Upper lobe of right lung (tissue), 1 donor: Measurements from ENCODE around the gene UBA7. TPM values are rescaled to one million over a fixed set of nuclear protein-coding genes. Genes with fewer than 3 reads are reported as not detected.

Experiments
- ATAC-seq: fragments of 200-7000 bp; cut with Tn5 transposase; one replicate; pipeline ENCODE4 v1.9.1; 2020; ENCODE audit warnings: mild to moderate bottlenecking, moderate library complexity
- DNase-seq: peaks from one replicate; pipeline ENCODE4 v3.0.0-alpha.2; 2020
- H3K27ac ChIP-seq: fragments of 200-600 bp; one replicate; pipeline ENCODE4 v1.8.0; 2022
- H3K27me3 ChIP-seq: fragments of 200-600 bp; one replicate; pipeline ENCODE4 v1.8.0; 2022; ENCODE audit warnings: mild to moderate bottlenecking
- H3K36me3 ChIP-seq: fragments of 200-600 bp; one replicate; pipeline ENCODE4 v1.8.0; 2022
- H3K4me1 ChIP-seq: fragments of 200-600 bp; one replicate; pipeline ENCODE4 v1.8.0; 2022
- H3K4me3 ChIP-seq: fragments of 200-600 bp; one replicate; pipeline ENCODE4 v1.8.0; 2022; ENCODE audit warnings: mild to moderate bottlenecking
- H3K9me3 ChIP-seq: fragments of 200-600 bp; one replicate; pipeline ENCODE4 v1.8.0; 2022
- intact Hi-C: fragments of 100-400 bp; cut with DNase I; formaldehyde crosslinking; loops from one replicate; pipeline ENCODE4 v1.11.0; 2022
- microRNA-seq: library from miRNA; unstranded; fragments of <30 nt; microRNA quantifications from one replicate; pipeline ENCODE4 v1.2.0, GENCODE V29; 2020; ENCODE audit warnings: borderline microRNAs expressed
- total RNA-seq: library from RNA; stranded (reverse); fragmentation: NEBNext Ultra II Directional; extraction: Animal tissue kit (Norgen Biotek cat#: 25700); gene quantifications from one replicate; pipeline ENCODE4 v1.2.1, GENCODE V29; 2021
- TF ChIP-seq, protein P1 (sequence below): fragments of 200-600 bp; IDR thresholded peaks from one replicate; pipeline ENCODE4 v1.8.0; 2022; ENCODE audit warnings: antibody characterized with exemption
- donor health status: DM: no; HTN: yes; CAD: no; lungs with severe emphysema.

The UBA7 gene
- total RNA-seq, 1 donor from 2014 or later = 110 TPM

DNA sequence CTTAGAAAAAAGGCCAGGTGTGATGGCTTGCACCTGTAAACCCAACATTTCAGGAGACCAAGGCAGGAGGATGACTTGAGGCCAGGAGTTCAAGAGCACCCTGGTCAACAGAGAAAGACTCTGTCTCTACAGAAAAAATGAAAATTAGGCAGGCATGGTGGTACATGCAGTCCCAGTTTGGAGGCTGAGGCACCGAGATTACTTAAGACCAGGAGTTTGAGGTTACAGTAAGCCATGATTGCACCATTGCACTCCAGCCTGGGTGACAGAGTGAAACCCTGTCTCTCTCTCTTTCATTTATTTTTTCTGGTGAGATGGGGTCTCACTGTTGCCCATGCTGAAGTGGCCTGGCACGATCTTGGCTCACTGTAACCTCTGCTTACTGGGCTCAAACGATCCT, 52.1 kb downstream of the UBA7 start:
- Histone ChIP-seq H3K27ac (no peak overlapping the region), H3K36me3 (peaks cover 5% of the 10 kb centered on the region), H3K27me3 (no peaks in the 10 kb centered on the region), H3K4me3 (no peak overlapping the region), H3K9me3 (no peaks in the 10 kb centered on the region), H3K4me1 (no peaks in the 10 kb centered on the region)
- TF ChIP-seq, protein P1, sequence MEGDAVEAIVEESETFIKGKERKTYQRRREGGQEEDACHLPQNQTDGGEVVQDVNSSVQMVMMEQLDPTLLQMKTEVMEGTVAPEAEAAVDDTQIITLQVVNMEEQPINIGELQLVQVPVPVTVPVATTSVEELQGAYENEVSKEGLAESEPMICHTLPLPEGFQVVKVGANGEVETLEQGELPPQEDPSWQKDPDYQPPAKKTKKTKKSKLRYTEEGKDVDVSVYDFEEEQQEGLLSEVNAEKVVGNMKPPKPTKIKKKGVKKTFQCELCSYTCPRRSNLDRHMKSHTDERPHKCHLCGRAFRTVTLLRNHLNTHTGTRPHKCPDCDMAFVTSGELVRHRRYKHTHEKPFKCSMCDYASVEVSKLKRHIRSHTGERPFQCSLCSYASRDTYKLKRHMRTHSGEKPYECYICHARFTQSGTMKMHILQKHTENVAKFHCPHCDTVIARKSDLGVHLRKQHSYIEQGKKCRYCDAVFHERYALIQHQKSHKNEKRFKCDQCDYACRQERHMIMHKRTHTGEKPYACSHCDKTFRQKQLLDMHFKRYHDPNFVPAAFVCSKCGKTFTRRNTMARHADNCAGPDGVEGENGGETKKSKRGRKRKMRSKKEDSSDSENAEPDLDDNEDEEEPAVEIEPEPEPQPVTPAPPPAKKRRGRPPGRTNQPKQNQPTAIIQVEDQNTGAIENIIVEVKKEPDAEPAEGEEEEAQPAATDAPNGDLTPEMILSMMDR = no peak
- ATAC-seq (no peak), DNase-seq (no peak)
- intact Hi-C loops = no loop called here

DNA sequence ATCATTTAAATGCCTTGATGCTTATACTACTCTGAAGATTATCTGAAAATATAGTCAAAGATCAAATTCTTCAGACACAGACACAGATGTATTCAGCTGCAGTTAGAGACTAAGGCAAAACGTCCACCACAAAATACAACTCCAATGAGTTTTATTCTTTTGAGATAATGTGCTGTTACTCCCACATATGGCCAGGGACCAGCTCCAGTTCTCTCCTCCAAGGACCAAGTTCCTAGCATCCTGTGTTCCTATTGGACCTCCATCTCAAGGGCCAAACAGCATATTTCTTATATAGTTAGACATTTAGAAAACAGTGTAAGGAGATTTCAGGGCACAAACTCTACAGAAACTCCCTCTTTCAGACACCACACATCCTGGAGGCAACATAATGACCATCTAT, 54.5 kb downstream of the UBA7 start:
- Histone ChIP-seq H3K36me3 (peaks cover 4% of the 10 kb centered on the region), H3K27me3 (no peaks in the 10 kb centered on the region), H3K9me3 (no peaks in the 10 kb centered on the region), H3K27ac (no peak overlapping the region), H3K4me1 (peaks cover 7% of the 10 kb centered on the region), H3K4me3 (no peak overlapping the region)
- ATAC-seq (no peak), DNase-seq (no peak)
- TF ChIP-seq, protein P1 = no peak
- intact Hi-C loops = no loop called here

DNA sequence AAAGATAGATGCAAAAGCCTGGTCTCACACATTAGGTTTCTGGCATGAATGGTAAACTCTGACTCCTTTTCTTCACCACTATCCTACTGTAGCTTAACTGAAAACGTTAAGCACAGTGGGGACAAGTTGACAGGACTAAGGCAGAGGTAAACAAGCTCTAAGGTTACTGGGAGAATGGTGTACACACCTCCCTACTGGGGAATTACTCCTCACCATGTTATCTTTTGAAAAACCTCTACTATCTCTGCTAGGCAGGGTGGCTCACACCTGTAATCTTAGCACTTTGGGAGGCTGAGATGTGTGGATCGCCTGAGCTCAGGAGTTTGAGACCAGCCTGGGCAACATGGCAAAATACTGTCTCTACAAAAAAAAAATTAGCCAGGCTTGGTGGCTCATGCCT, 56.6 kb downstream of the UBA7 start:
- Histone ChIP-seq H3K36me3 (no peaks in the 10 kb centered on the region), H3K4me3 (no peak overlapping the region), H3K9me3 (no peaks in the 10 kb centered on the region), H3K27ac (no peak overlapping the region), H3K4me1 (peaks cover 12% of the 10 kb centered on the region), H3K27me3 (no peaks in the 10 kb centered on the region)
- DNase-seq (no peak), ATAC-seq (no peak)
- TF ChIP-seq, protein P1 = no peak
- intact Hi-C loops = no loop called here

DNA sequence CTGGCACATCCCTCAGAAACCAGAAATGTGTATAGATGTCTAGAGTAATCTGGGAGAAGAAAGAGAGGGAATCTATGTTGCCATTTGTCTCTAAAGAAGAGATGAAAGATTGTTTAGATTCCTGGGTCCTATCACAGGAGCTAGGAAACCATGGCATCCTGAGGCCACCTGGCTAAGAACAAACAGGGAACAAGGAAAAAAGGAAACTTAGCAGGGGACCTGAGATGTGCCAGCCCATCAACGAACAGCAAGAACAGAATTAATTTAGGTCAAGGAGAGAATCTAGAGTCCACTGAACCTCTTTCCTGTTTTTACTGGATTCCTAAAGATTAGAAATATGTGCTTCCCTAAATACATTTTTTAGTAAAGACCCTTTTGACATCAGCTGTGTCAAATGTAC, 57.7 kb downstream of the UBA7 start:
- intact Hi-C loops = no loop called here
- no peak overlapping the region for H3K27ac ChIP-seq
- DNase-seq = no peak
- H3K4me1 ChIP-seq = peaks cover 12% of the 10 kb centered on the region
- H3K36me3 ChIP-seq = no peaks in the 10 kb centered on the region
- no peaks in the 10 kb centered on the region for H3K9me3 ChIP-seq
- no peaks in the 10 kb centered on the region for H3K27me3 ChIP-seq
- ATAC-seq = no peak
- no peak overlapping the region for H3K4me3 ChIP-seq
- TF ChIP-seq, protein P1 = no peak

Small RNA genes lying within 50 kb of the gene (microRNA-seq; reads per million reads assigned to microRNA genes)
- gene MIR5193 = not detected

Other genes with a start within 250 kb of the UBA7 start
- 88.5 TPM for gene APEH, start 139.6 kb downstream of the UBA7 start, total RNA-seq
- gene MST1, start 124.5 kb downstream of the UBA7 start, total RNA-seq = 23.7 TPM
- gene RNF123, start 124.4 kb downstream of the UBA7 start, total RNA-seq = 41.4 TPM
- 0.26 TPM for gene AMIGO3, start 94.3 kb downstream of the UBA7 start, total RNA-seq
- gene GMPPB, start 90.0 kb downstream of the UBA7 start, total RNA-seq = 34.8 TPM
- gene IP6K1, start 27.4 kb downstream of the UBA7 start, total RNA-seq = 39.5 TPM
- not detected for gene CDHR4, start 14.1 kb downstream of the UBA7 start, total RNA-seq
- 6.6 TPM for gene INKA1, start 10.7 kb downstream of the UBA7 start, total RNA-seq
- 1.5 TPM for gene TRAIP, start 42.6 kb upstream of the UBA7 start, total RNA-seq
- gene CAMKV, start 56.0 kb upstream of the UBA7 start, total RNA-seq = not detected
- 46.2 TPM for gene MST1R, start 89.9 kb upstream of the UBA7 start, total RNA-seq
- 10.2 TPM for gene MON1A, start 115.9 kb upstream of the UBA7 start, total RNA-seq
- gene RBM6, start 126.2 kb upstream of the UBA7 start, total RNA-seq = 110 TPM